ENCODE measurements around the gene SUGCT.
"Not testable (repeated sequence)": the region's sequence is repeated elsewhere in the genome, so short reads cannot be mapped to it uniquely, and the experiment has no call there.

GRCh38 chr7:40168266-40168665, 33.5 kb downstream of the SUGCT start:
- TF ChIP-seq CTCF, POLR2A (IDR thresholded peaks at IDR 0.05): not testable (repeated sequence)
